NCI-H526 (cell line): ENCODE measurements around the gene PRKAG1.
A peak's percentile ranks its signal among the peaks of the same experiment; 100 is the strongest.

Experiments
- DNase-seq, 2 experiments: peaks; one replicate each; lab custom pipeline; 2025; lab: John Stamatoyannopoulos, UW

Gene PRKAG1

DNA sequence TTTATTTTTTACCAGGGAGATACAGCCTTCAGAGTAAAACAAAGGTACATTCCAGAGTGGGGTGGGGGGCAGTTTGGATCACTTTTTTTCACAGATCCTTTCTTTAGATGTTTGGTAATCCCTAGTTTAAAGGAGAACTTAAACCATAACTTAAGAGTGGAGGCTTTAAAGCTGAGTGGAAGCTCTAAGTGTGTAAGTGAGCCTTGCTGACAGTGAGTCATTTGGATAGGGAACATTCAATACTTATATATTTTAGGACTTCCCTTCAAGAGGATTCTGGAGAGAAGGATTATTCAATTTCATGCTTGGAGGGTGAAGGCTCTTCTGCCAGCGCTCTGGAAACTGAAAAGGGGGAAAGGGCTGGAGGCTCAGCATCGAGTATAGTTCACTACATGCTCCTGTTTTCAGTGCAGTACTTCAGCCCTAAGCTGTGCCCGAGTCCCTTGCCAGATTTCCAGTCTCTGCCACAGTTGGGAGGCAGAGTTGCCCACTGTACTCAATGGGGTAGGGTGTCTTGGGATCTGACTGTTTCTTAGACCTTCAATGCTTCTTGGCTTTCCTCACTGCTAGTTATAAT lies 8.4 kb downstream of the PRKAG1 start:
- no peak for DNase-seq

DNA sequence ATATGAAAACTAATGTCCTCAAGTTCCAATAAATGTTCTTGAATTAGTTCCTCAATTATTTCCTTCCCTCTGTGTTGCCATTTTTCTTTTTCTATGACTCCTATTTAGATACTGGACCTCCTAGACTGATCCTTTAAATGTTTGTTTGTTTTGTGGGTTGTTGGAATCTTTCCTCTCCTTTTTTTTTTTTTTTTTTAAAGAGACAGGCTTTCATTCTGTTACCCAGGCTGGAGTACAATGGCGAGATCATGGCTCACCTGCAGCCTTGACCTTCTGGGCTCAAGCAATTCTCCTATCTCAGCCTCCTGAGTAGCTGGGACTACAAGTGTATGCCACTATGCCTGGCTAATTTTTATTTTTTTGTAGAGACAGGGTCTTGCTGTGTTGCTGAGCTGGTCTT lies 9.6 kb downstream of the PRKAG1 start:
- no peak for DNase-seq

GRCh38 chr12:49000346-49000745 lies 18.2 kb downstream of the PRKAG1 start:
- no peak for DNase-seq

DNA sequence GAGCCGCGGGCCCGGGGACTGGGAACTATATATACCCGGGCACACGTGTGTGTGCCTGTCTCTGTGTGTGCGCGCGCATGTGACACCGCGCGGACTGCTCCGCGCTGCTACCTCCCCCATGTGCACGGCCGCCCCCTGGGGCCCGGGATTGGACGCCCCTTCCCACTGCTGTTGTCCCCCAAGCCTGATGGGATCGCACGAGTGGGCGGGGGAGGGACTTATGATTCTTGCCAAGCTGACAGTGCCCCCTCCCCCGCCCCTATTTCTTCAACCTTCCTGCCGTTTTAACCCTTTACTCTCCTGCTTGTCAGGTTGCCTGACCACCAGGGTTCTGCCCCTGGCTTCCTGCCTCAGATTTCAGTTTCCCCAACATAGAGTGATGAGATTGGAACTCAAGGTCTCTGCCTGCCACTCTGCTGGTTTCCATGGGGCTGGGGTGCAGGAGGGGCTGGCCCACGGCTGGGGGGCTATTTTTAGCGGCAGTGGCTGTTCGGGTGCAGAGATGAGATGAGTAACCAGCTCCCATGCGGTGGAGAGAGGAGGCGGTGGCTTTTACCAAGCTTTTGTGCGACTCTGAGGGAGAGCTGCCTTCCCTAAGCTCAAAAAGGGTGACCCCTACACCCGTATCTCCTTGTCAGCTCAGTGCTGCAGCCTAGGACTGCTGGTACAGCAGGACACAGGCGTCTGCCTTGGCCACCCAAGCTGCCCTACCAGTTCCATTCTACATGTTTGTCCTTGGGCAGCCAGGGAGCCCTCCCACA lies 19.0 kb downstream of the PRKAG1 start, which contains the start of gene DDN:
Gene DDN, minus strand, starts transcription at position 5 of the 761 bp plus-strand sequence. CDS start 88 bp downstream, outside the sequence.
- peak; percentile 56 to 85 for DNase-seq

DNA sequence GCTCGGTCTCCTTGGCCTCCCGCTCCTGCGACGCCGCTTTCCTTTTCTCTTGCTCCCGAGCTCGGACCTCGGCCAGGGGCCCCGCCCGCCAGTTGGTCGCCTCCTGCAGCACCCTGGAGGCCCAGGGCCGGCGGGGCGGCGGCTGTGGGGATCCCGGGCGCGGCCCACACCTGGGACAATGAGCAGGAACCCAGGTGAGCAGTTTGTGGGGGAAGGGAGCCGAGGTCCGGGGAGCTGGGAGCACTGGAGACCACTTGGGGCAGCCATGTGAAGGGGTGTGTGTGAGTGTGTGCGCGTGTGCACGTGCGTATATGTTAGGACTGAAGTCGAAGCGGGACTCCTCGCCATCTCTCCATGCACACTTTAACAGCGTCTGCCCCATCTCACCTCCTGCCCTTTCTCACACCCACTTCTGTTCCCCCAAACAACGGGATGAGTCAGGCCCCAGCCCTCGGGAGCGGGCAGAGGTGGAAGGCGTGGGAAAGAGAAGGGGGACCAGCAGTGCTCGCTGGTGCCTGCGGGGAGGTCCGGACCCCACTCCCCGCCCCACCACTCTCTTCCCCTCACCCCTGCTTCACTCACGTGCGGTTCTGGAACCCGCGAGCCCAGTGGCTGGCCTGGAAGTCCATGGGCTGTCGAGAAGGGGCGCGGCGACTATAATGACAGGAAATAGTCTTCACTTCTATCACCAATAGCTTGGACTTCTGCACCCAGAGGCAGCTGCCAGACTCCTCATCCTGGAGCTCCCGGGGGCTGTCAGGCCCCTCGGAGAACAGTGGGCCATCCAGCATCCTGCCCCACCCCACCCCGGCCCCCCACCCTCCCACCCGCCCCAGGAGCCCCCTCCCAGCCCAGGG lies 19.9 kb downstream of the PRKAG1 start:
- DNase-seq = peak in 1 of 2 experiments; percentile 49

DNA sequence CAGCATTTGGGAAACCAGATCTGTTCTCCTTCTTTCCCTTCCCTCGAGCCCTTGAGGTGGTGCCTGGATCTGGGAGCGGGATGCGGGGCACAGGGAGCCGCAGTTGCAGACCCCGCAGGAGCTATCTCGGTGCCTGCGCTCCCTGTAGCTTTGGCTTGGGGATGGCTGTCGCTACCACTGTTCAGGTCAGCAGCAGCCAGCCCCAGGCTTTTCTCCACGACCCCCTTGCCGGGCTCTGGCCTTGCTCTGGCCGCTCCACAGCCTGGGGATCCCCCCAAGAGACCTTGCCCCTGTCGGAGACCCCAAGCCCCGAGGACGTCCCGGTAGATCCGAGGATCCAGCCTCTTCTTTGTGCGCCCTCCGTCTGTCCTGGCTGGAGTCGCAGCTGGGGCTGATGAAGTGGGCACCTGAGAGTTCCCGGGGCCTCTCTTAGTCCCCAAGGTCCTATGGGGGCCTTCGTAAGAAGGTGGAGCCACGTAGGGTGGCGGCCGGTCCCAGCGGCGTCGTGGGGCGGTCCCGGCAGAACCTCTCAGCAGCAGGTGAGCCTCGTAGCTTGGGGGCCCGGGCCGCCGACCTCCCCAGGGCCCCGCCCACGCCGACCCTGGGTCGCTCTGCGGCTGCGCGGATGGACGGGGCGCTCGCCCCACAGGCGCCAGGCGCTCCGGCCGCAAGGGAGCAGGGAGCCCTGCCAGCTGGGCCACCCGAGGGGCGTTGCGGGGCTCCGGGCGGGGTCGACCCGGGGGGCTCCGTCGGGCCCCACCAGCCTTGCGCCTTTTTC lies 20.7 kb downstream of the PRKAG1 start:
- DNase-seq = peak in 1 of 2 experiments; percentile 67

- DNase-seq = peak; percentile 62 to 94
Measured at GRCh38 chr12:48996794-48997718, 21.5 kb downstream of the PRKAG1 start.

DNA sequence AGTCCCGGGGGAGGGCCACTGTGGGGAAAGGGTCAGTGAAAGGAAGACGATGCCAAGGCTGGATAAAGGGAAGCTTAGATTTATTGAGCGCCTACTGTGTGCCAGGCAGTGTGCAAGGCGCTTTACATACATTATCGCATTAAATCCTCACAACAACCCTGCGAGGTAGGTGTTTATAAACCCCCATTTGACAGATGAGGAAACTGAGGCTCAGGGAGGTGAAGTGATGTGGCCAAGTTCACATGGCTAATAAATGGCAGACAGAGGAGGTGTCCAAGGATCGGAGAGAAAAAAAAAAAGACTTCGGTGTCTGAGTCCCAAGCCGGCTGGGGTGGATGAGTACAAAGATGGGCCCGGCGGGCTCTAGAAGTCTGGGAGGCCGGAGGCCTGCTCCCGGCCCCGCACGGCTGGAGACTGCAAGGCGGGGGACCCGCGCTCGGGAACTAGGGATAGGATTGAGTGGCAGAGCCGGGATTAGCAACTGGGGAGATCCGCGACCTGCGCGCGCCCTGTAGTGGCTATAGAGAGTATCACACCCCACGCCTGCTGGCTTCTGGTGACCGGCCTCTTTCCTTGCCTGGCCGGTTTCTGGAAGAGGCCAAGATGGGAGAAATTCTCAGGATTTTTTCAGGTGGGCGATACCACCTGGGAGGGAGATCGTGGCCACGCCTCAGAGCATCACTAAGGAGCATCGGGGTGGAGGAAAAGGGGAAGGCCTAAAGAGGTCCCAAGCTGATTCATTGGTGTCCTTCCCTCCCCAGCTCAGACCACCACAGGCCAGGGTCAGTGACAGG lies 23.3 kb downstream of the PRKAG1 start:
- DNase-seq = peak; percentile 51 to 90

DNA sequence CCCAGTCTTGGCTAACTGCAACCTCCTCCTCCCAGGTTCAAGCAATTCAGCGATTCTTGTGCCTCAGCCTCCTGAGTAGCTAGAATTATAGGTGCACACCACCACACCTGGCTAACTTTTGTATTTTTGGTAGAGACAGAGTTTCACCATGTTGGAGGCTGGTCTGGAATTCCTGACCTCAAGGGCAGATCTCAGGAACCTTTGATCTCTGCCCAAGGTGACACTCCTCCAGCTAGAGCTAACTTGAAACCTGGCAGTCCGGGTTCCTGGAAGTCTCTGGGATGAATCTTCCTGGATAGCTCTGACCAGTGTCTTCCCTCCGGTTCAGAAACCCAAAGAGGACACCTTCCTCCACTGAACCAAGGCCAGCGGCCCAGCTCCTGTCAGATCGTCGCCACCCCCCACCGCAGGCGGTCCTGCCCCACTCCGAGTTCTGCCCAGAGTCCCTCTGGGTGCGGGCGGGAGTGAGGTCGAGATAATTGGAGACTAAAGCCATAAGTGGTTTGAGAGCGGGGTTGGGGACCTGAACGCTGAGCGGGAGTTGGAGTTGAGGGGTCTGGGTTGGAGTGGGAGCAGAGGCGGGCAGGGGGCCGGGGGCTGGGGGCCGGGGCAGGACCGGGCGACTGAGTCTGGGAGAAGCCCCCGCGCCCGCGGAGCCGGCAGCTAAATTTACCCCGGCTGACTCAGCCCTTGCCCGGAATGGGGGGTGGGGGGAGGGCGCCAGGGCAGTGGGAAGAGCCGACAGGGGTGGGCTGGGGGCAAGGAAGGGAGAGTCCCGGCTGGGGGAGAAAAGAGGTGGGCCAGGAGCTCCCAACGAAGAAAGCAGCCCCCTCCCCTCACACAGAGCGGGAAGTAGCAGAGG lies 24.1 kb downstream of the PRKAG1 start:
- no peak for DNase-seq

DNA sequence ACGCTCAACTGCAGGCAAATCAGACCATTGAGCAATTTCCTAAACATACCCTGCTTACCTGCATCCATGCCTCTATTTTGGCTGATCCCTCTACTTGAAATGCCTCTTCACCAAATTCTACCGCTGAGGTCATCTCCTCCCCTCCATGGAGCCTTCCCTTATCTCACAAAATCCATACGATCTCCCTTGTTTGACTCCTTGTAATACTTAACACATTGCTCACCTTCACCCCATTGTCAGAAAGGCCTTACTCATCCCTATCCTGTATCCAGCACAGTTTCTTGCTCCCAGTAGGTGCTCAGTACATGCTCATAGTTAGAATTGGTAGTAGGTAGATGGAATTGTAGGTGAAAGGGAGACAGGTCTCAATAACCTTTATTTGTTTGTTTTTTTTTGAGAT lies 24.8 kb downstream of the PRKAG1 start:
- no peak for DNase-seq

DNA sequence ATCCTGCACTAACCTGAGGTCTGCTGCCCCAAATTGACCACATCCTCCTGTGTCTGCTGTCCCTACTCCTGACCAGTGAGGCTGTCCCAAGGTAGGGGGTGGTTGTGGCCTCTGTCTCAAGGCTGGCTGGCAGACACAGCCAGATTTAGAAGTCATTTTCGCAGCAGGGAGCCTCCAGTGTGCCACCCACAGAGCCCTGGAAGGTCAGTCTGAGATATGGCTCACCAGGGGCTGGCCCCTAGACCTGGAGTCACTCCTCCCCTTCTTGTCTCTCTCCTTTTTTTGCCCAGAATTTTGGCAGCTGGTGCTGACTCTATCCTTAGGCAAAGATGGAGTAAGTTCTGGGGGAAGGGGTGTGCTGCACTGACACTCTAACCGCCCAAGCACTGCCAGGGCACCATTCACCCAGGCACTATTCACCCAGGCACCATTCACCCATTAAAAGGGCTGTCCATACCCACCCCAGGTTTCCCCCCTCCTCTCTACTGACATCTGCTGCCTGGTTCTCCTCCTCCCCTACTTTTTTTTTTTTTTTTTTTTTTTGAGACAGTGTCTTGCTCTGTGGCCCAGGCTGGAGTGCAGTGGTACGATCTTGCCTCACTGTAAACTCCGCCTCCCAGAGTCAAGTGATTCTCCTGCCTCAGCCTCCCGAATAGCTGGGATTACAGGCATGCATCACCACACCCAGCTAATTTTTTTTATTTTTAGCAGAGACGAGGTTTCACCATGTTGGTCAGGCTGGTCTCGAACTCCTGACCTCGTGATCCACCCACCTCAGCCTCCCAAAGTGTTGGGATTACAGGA lies 27.1 kb downstream of the PRKAG1 start:
- DNase-seq = no peak

DNA sequence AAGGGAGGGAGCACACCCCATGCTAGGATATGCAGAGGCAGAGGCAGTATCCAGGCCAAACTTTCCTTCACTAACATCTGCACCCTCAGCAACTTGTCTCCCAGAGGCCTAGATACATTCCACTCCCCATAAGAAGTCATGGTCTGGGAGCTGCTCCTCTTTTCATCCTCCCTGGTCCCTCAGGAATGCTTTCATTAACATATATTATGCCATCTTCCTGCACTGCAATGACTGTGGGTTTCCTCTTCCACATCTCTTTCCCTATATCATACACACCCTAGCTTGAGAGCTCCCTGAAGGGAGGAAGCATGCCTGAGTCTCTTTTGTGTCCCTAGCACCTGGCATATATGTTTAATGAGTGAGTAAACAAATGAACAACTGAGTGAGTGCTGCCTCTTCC lies 28.0 kb downstream of the PRKAG1 start:
- DNase-seq = peak in 1 of 2 experiments; percentile 36

DNA sequence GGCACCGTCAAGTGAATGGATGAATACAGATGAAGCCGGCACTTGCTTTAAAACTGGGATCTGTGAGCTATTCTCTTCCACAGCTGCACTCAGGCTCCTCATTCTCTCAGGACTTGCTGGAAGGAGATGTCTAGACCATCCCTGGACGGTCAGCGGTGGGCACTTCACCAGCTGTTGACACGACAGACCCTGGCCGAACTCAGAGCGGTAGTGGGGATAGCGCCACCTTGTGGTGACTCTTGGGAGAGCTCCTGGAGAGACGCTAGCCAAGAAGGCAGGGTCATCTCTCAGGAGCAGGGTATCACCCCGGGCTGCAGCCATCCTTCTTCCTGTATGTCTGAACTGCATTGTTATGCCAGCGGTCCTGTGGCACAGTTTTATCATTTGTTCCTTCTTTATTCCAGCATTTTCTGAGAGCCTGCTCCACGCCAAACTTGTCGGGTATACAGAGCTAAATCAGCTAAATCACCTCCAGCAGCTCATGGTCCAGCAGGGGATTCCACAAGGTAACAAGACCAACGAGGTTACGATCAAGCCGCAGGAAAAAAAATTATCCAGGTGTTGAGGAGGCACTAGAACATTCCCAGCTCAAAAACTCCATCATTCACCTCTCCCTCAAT lies 30.4 kb downstream of the PRKAG1 start:
- peak in 1 of 2 experiments; percentile 57 for DNase-seq

- no peak for DNase-seq
Measured at GRCh38 chr12:48986720-48987291, 31.8 kb downstream of the PRKAG1 start.

- DNase-seq = no peak
Measured at GRCh38 chr12:48985901-48986300, 32.7 kb downstream of the PRKAG1 start.

GRCh38 chr12:48985475-48985897 lies 33.1 kb downstream of the PRKAG1 start:
- no peak for DNase-seq

DNA sequence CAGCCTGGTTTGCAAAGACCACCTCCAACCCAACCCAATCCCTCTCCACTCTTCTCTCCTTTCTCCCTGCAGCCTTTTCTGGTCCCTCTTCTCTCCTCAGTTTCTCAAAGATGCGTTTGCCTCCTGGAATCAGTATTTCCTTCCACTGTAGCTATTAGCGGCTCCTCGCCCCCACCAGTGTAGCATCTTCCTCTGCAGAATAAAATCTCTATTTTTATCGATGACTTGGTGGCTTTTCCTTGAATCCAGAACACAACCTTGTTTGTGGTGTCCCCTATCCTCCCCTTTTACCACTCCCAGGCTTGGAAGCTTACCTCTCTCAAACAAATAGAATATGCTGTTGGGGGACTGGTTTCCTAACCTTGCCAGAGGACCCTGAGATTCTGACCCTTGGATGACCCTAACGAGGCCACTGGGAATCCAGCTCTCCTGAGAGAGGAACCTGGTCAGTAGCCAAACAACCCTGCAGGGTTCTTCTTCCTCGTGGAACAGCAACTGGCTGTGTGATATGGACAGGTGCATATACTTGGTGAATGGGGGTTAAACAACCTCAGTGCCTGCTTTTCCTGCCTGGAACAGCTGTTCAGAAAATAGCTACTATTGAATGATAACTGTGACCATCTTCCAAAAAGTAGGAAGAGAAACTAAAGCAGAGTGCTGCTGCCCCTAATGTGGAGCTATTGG lies 36.0 kb downstream of the PRKAG1 start:
- DNase-seq = no peak
